Gastroesophageal sphincter (tissue), 3 donors: ENCODE measurements around the gene ABI3BP.

Source experiments
- EP300 ChIP-seq: sonication (generic); formaldehyde crosslinking; IDR thresholded peaks from one replicate; pipeline ENCODE4 v1.6.1; 2017; ENCODE audit warnings: antibody characterized with exemption, mild to moderate bottlenecking
- POLR2A ChIP-seq, 2 donors: fragments of 450-650 bp; IDR thresholded peaks; one replicate each; pipeline ENCODE4 v1.6.1; 2017; ENCODE audit warnings: antibody characterized with exemption in 2 of 2, mild to moderate bottlenecking in 2 of 2, moderate library complexity in 1 of 2
- POLR2AphosphoS5 ChIP-seq: sonication (generic); formaldehyde crosslinking; IDR thresholded peaks from one replicate; pipeline ENCODE4 v1.6.1; 2017; ENCODE audit warnings: antibody characterized with exemption
- TF ChIP-seq, protein P1 (sequence below), 4 experiments: fragments of 200-600 bp in 2 of 4; fragments of 450-650 bp in 2 of 4; sonication (generic) in 1 of 4; IDR thresholded peaks; one replicate each; pipeline ENCODE4 v1.5.1; 2017 to 2019; ENCODE audit warnings: antibody characterized with exemption in 4 of 4, mild to moderate bottlenecking in 2 of 4, moderate library complexity in 2 of 4

DNA sequence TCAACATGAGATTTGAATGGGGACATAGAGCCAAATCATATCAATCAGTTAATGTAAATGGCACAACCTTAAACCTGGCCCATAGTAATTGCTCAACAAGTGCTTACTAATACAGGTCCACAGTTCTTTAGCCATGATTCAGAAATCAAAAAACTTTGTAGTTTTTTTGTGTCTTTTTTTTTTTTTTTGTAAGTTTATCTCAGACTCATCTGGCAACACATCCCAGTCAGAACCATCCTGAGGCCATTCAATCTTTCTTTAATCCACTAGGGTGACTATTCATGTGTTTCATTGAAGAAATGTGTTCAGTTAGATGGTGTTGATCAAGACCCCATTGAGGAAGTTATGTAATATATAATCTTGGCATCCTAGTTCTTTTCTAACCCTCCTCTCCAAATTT, 65.4 kb downstream of the ABI3BP start:
- TF ChIP-seq, protein P1, sequence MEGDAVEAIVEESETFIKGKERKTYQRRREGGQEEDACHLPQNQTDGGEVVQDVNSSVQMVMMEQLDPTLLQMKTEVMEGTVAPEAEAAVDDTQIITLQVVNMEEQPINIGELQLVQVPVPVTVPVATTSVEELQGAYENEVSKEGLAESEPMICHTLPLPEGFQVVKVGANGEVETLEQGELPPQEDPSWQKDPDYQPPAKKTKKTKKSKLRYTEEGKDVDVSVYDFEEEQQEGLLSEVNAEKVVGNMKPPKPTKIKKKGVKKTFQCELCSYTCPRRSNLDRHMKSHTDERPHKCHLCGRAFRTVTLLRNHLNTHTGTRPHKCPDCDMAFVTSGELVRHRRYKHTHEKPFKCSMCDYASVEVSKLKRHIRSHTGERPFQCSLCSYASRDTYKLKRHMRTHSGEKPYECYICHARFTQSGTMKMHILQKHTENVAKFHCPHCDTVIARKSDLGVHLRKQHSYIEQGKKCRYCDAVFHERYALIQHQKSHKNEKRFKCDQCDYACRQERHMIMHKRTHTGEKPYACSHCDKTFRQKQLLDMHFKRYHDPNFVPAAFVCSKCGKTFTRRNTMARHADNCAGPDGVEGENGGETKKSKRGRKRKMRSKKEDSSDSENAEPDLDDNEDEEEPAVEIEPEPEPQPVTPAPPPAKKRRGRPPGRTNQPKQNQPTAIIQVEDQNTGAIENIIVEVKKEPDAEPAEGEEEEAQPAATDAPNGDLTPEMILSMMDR (IDR thresholded peaks at IDR 0.05) = no peak
- TF ChIP-seq POLR2A (IDR thresholded peaks at IDR 0.05) = no peak
- TF ChIP-seq POLR2AphosphoS5 = no peak
- no peak for TF ChIP-seq EP300
